Fibroblast of lung (primary cell): ENCODE results near the gene WDPCP. TPM values are rescaled to one million over a fixed set of nuclear protein-coding genes. Genes with fewer than 3 reads are reported as not detected.

ENCODE experiments used
- DNase-seq, 2 donors: peaks; one replicate each; pipeline versions ENCODE4 v3.0.0 to v3.0.0-alpha.2; 2010; ENCODE audit warnings: low read depth in 2 of 2
- H2AFZ ChIP-seq: 2 replicates; pipeline ENCODE4 v1.5.1; 2012; ENCODE audit warnings: low read length, control low read depth, inconsistent platforms
- H3K27ac ChIP-seq: 2 replicates; pipeline ENCODE4 v1.5.1; 2011; ENCODE audit warnings: low read length, control low read depth; ENCODE audit not compliant: insufficient read depth
- H3K27me3 ChIP-seq: 2 replicates; pipeline ENCODE4 v1.5.1; 2011; ENCODE audit warnings: mild to moderate bottlenecking, low read length; ENCODE audit not compliant: control insufficient read depth, insufficient read depth
- H3K36me3 ChIP-seq: 2 replicates; pipeline ENCODE4 v1.5.1; 2011; ENCODE audit warnings: low read length; ENCODE audit not compliant: control insufficient read depth, insufficient read depth
- H3K4me1 ChIP-seq: 2 replicates; pipeline ENCODE4 v1.5.1; 2011; ENCODE audit warnings: low read length; ENCODE audit not compliant: control insufficient read depth, insufficient read depth; ENCODE audit errors: extremely low read depth
- H3K4me2 ChIP-seq: 2 replicates; pipeline ENCODE4 v1.5.1; 2011; ENCODE audit warnings: low read length, control low read depth; ENCODE audit not compliant: insufficient read depth; ENCODE audit errors: extremely low read depth
- H3K4me3 ChIP-seq, 4 experiments: fragments of 200-600 bp in 1 of 4; sonication (generic) in 1 of 4; replicated peaks in 1 of 4; 2 replicates each; pipeline ENCODE4 v1.5.1; 2011 to 2016; ENCODE audit warnings: low read length in 4 of 4, low read depth in 3 of 4, mild to moderate bottlenecking in 3 of 4, control low read depth in 2 of 4, inconsistent platforms in 1 of 4, mixed read lengths in 1 of 4; ENCODE audit not compliant: insufficient read depth in 1 of 4; ENCODE audit errors: control extremely low read depth in 1 of 4
- H3K79me2 ChIP-seq: 2 replicates; pipeline ENCODE4 v1.5.1; 2012; ENCODE audit warnings: mild to moderate bottlenecking, low read length, inconsistent platforms; ENCODE audit not compliant: control insufficient read depth, insufficient read depth
- H3K9ac ChIP-seq: 2 replicates; pipeline ENCODE4 v1.5.1; 2011; ENCODE audit warnings: mild to moderate bottlenecking, low read length, control low read depth; ENCODE audit not compliant: insufficient read depth
- H3K9me3 ChIP-seq: 2 replicates; pipeline ENCODE4 v1.5.1; 2012; ENCODE audit warnings: low read depth, low read length; ENCODE audit not compliant: control insufficient read depth, insufficient read depth
- H4K20me1 ChIP-seq: 2 replicates; pipeline ENCODE4 v1.5.1; 2011; ENCODE audit warnings: low read length; ENCODE audit not compliant: control insufficient read depth, insufficient read depth; ENCODE audit errors: extremely low read depth
- CTCF ChIP-seq, 2 donors: IDR thresholded peaks in 1 of 2; conservative IDR thresholded peaks in 1 of 2; 1 replicate in 1 of 2; 2 replicates in 1 of 2; pipeline ENCODE4 v1.5.1; 2011 to 2012; ENCODE audit warnings: low read length in 2 of 2, control low read depth in 1 of 2, inconsistent platforms in 1 of 2, low read depth in 1 of 2, mild to moderate bottlenecking in 1 of 2
- EZH2 ChIP-seq: IDR thresholded peaks from 2 replicates; pipeline ENCODE4 v1.5.1; 2012; ENCODE audit warnings: low read length, control low read depth, mild to moderate bottlenecking; ENCODE audit errors: missing control alignments
- polyA plus RNA-seq, 2 donors: library from polyadenylated mRNA; depleted of rRNA in 1 of 2; stranded (reverse) in 1 of 2; unstranded in 1 of 2; fragments of >200 nt; gene quantifications; 2 replicates each; pipeline ENCODE4 v1.2.1, GENCODE V29; 2011 to 2012; ENCODE audit warnings: missing spikeins in 1 of 2
- total RNA-seq: library from RNA; depleted of rRNA; stranded (reverse); fragments of >200 nt; gene quantifications from 2 replicates; pipeline ENCODE4 v1.2.1, GENCODE V29; 2014

Gene WDPCP
- total and polyA plus RNA-seq, 2 donors (not counting 1 experiment from before 2014, with no cell fraction given): 5.2 to 8.4 TPM

DNA sequence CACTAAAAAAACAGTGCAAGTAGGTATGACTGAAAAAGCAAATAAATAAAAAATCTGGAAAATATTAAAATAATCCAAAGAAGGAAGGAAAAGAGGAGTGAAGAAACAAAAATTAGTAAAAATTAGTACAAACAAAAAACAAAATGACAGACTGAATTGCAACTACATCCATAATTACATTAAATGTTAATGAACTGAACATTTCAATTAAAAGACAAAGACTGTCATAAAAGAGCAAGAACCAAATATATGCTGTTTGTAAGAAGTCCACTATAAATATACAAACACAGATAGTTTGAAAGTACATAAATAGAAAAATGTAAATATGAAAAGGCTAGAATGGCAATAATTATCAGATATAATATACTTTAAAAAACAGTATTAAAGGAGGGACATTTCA is 267.6 kb downstream of the WDPCP start:
- Histone ChIP-seq H4K20me1 (no peaks in the 10 kb centered on the region), H3K27ac (no peak overlapping the region), H3K36me3 (no peaks in the 10 kb centered on the region), H3K27me3 (no peaks in the 10 kb centered on the region), H2AFZ (no peak overlapping the region), H3K9me3 (no peaks in the 10 kb centered on the region), H3K4me1 (no peaks in the 10 kb centered on the region), H3K4me3 (no peak overlapping the region), H3K9ac (no peak overlapping the region), H3K4me2 (no peak overlapping the region), H3K79me2 (no peaks in the 10 kb centered on the region)
- no peak for DNase-seq
- no peak for TF ChIP-seq CTCF (conservative IDR thresholded peaks at IDR 0.05 in 1 of 2, IDR thresholded peaks at IDR 0.05 in 1 of 2; ENCODE audit: low read depth in 1 of 2, low read length in 2 of 2)
- no peak for TF ChIP-seq EZH2

GRCh38 chr2:63310614-63311013 is 277.7 kb downstream of the WDPCP start:
- Histone ChIP-seq H3K79me2 (no peaks in the 10 kb centered on the region), H3K4me3 (no peak overlapping the region), H3K36me3 (no peaks in the 10 kb centered on the region), H2AFZ (no peak overlapping the region), H3K27ac (no peak overlapping the region), H3K9me3 (no peaks in the 10 kb centered on the region), H3K9ac (no peak overlapping the region), H3K4me2 (no peak overlapping the region), H3K4me1 (no peaks in the 10 kb centered on the region), H4K20me1 (no peaks in the 10 kb centered on the region), H3K27me3 (no peaks in the 10 kb centered on the region)
- no peak for DNase-seq
- TF ChIP-seq EZH2 (no peak), CTCF (conservative IDR thresholded peaks at IDR 0.05 in 1 of 2, IDR thresholded peaks at IDR 0.05 in 1 of 2; ENCODE audit: low read depth in 1 of 2, low read length in 2 of 2) (no peak)

DNA sequence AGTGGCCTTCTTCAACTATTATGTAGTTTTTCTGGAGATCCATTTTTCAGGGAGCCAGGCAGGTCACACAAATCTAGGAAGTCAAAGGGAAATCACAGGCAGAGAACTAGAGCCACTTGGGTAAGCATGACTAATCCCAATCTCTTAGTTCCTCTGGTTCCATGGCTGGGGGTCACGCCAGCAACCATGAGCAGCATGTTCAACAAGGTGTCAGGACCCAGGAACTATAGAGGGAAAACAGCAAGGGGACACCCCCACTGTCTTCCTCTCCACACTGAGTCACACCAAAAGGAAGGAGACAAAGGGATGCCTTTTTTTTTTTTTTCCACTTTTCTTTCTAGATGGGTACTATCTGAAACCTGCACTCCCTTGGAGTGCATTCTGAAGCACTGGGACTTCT is 286.8 kb downstream of the WDPCP start:
- no peaks in the 10 kb centered on the region for H3K4me1 ChIP-seq
- H3K79me2 ChIP-seq: no peaks in the 10 kb centered on the region
- no peak overlapping the region for H3K4me3 ChIP-seq
- H3K36me3 ChIP-seq: no peaks in the 10 kb centered on the region
- no peak overlapping the region for H2AFZ ChIP-seq
- TF ChIP-seq CTCF (conservative IDR thresholded peaks at IDR 0.05 in 1 of 2, IDR thresholded peaks at IDR 0.05 in 1 of 2; ENCODE audit: low read depth in 1 of 2, low read length in 2 of 2) (no peak), EZH2 (no peak)
- H3K27me3 ChIP-seq: no peaks in the 10 kb centered on the region
- H3K9me3 ChIP-seq: no peaks in the 10 kb centered on the region
- no peak for DNase-seq
- no peaks in the 10 kb centered on the region for H4K20me1 ChIP-seq
- no peak overlapping the region for H3K27ac ChIP-seq
- no peak overlapping the region for H3K9ac ChIP-seq
- no peak overlapping the region for H3K4me2 ChIP-seq
